ENCODE measurements around the gene CRTC1. TPM values are rescaled to one million over a fixed set of nuclear protein-coding genes. Genes with fewer than 3 reads are reported as not detected.

The CRTC1 gene
- total RNA-seq, 1 donor: 2.4 TPM

GRCh38 chr19:18684642-18684993, 1.1 kb downstream of the CRTC1 start:
- H3K4me3 ChIP-seq (ENCODE audit: low read depth, low read length): peak overlapping the region; percentile 84
- no peak for DNase-seq (ENCODE audit: low read depth)
- TF ChIP-seq CTCF (IDR thresholded peaks at IDR 0.05; ENCODE audit: insufficient read depth, low read length): no peak

- H3K4me3 ChIP-seq (ENCODE audit: low read depth, low read length): no peak overlapping the region
- peak; percentile 31 for DNase-seq (ENCODE audit: low read depth)
- TF ChIP-seq CTCF (IDR thresholded peaks at IDR 0.05; ENCODE audit: insufficient read depth, low read length): no peak
These were observed 2.2 kb downstream of the CRTC1 start for GRCh38 chr19:18685597-18686190.

- TF ChIP-seq CTCF (IDR thresholded peaks at IDR 0.05; ENCODE audit: insufficient read depth, low read length): no peak
- no peak overlapping the region for H3K4me3 ChIP-seq (ENCODE audit: low read depth, low read length)
- no peak for DNase-seq (ENCODE audit: low read depth)
These were observed 4.4 kb downstream of the CRTC1 start for GRCh38 chr19:18687740-18688465.

GRCh38 chr19:18696023-18696422, 12.5 kb downstream of the CRTC1 start:
- no peak overlapping the region for H3K4me3 ChIP-seq (ENCODE audit: low read depth, low read length)
- no peak for TF ChIP-seq CTCF (IDR thresholded peaks at IDR 0.05; ENCODE audit: insufficient read depth, low read length)
- DNase-seq (ENCODE audit: low read depth): no peak

GRCh38 chr19:18697680-18698079, 14.2 kb downstream of the CRTC1 start:
- H3K4me3 ChIP-seq (ENCODE audit: low read depth, low read length): no peak overlapping the region
- DNase-seq (ENCODE audit: low read depth): no peak
- TF ChIP-seq CTCF (IDR thresholded peaks at IDR 0.05; ENCODE audit: insufficient read depth, low read length): no peak

- DNase-seq (ENCODE audit: low read depth): no peak
- no peak for TF ChIP-seq CTCF (IDR thresholded peaks at IDR 0.05; ENCODE audit: insufficient read depth, low read length)
- no peak overlapping the region for H3K4me3 ChIP-seq (ENCODE audit: low read depth, low read length)
These were observed 15.1 kb downstream of the CRTC1 start for GRCh38 chr19:18698321-18699167.

Measured in fibroblast of the aortic adventitia (primary cell).